ENCODE measurements around the gene RAVER1. TPM values are rescaled to one million over a fixed set of nuclear protein-coding genes. Genes with fewer than 3 reads are reported as not detected.

The RAVER1 gene
- total and polyA plus RNA-seq, 2 of the 13 experiments (the other 11 are each of a cell fraction or from before 2014, with no cell fraction given), result 3.6 to 7.9 TPM

- TF ChIP-seq ZNF318 (CRISPR knock-in tag; IDR thresholded peaks at IDR 0.05), result peak; percentile 28; the same call in 1 of the 2 replicates
- 0 out of 2 replicates have a peak, but pooled peaks have one; percentile 60 for TF ChIP-seq ZNF678 (CRISPR knock-in tag; IDR thresholded peaks at IDR 0.05)
- peak; percentile 57; the same call in 1 of the 2 replicates for TF ChIP-seq FOXP4 (CRISPR knock-in tag; IDR thresholded peaks at IDR 0.05)
- no peak for TF ChIP-seq GPN1 (CRISPR knock-in tag; IDR thresholded peaks at IDR 0.05; ENCODE audit: borderline replicate concordance)
- no peak for TF ChIP-seq BHLHE40 (IDR thresholded peaks at IDR 0.05; ENCODE audit: low read length)
- TF ChIP-seq ZBTB1 (CRISPR knock-in tag; IDR thresholded peaks at IDR 0.05; ENCODE audit: borderline replicate concordance), result no peak
- TF ChIP-seq HOXA3 (CRISPR knock-in tag; IDR thresholded peaks at IDR 0.05), result peak; percentile 81
- TF ChIP-seq AKNA (CRISPR knock-in tag; IDR thresholded peaks at IDR 0.05; ENCODE audit: borderline replicate concordance), result no peak
- no peak for TF ChIP-seq PAWR (CRISPR knock-in tag; IDR thresholded peaks at IDR 0.05; ENCODE audit: borderline replicate concordance)
Measured at GRCh38 chr19:10270616-10271394, 62.5 kb downstream of the RAVER1 start, which contains the start of gene ICAM1 (continued).

Data from HepG2 (cell line).